IPS DF 4.7 (cell line): ENCODE measurements around the gene FNDC3B.

Experiments used
- DNase-seq: peaks from one replicate; pipeline ENCODE4 v3.0.0-alpha.2; 2013; ENCODE audit warnings: low spot score; ENCODE audit errors: extremely low read depth

Gene FNDC3B

GRCh38 chr3:172134352-172134751, 95.0 kb downstream of the FNDC3B start:
- no peak for DNase-seq

- no peak for DNase-seq
These were observed 95.8 kb downstream of the FNDC3B start for GRCh38 chr3:172135185-172135584.

- no peak for DNase-seq
These were observed 96.4 kb downstream of the FNDC3B start for GRCh38 chr3:172135820-172136219.

GRCh38 chr3:172136330-172136729, 97.0 kb downstream of the FNDC3B start:
- DNase-seq = no peak

GRCh38 chr3:172137287-172138192, 98.2 kb downstream of the FNDC3B start:
- DNase-seq = no peak

GRCh38 chr3:172138193-172138537, 98.8 kb downstream of the FNDC3B start:
- DNase-seq = no peak

- no peak for DNase-seq
These were observed 99.6 kb downstream of the FNDC3B start for GRCh38 chr3:172138792-172139507.

- DNase-seq = no peak
These were observed 100.3 kb downstream of the FNDC3B start for GRCh38 chr3:172139528-172140276.

GRCh38 chr3:172140499-172141391, 101.4 kb downstream of the FNDC3B start:
- DNase-seq = no peak

GRCh38 chr3:172142051-172142863, 102.9 kb downstream of the FNDC3B start:
- DNase-seq = no peak

GRCh38 chr3:172142864-172143451, 103.6 kb downstream of the FNDC3B start:
- no peak for DNase-seq

- no peak for DNase-seq
These were observed 104.5 kb downstream of the FNDC3B start for GRCh38 chr3:172143739-172144497.

GRCh38 chr3:172144601-172145000, 105.2 kb downstream of the FNDC3B start:
- DNase-seq = no peak

GRCh38 chr3:172145031-172145686, 105.8 kb downstream of the FNDC3B start:
- no peak for DNase-seq

GRCh38 chr3:172146349-172146748, 107.0 kb downstream of the FNDC3B start:
- DNase-seq = no peak

GRCh38 chr3:172147113-172147818, 107.9 kb downstream of the FNDC3B start:
- no peak for DNase-seq

- no peak for DNase-seq
These were observed 108.9 kb downstream of the FNDC3B start for GRCh38 chr3:172148241-172148640.
